Peyer's patch (tissue), 4 donors: ENCODE measurements around the gene NIBAN1. TPM values are rescaled to one million over a fixed set of nuclear protein-coding genes. Genes with fewer than 3 reads are reported as not detected.
"Not testable (repeated sequence)": the region's sequence is repeated elsewhere in the genome, so short reads cannot be mapped to it uniquely, and the experiment has no call there.

Source experiments
- DNase-seq, 3 donors: peaks; one replicate each; pipeline ENCODE4 v3.0.0-alpha.2; 2017 to 2019
- H3K27ac ChIP-seq, 4 donors: fragments of 200-600 bp; sonication (generic); one replicate each; pipeline ENCODE4 v1.5.1; 2016 to 2019
- H3K27me3 ChIP-seq, 2 donors: fragments of 200-600 bp; sonication (generic); one replicate each; pipeline ENCODE4 v1.5.1; 2019
- H3K36me3 ChIP-seq, 3 donors: fragments of 200-600 bp; sonication (generic); one replicate each; pipeline ENCODE4 v1.5.1; 2016 to 2019
- H3K4me1 ChIP-seq, 4 donors: fragments of 200-600 bp; sonication (generic); one replicate each; pipeline ENCODE4 v1.5.1; 2016 to 2019
- H3K4me3 ChIP-seq, 4 donors: fragments of 200-600 bp; sonication (generic); 1 replicate in 3 of 4; 2 replicates in 1 of 4; pipeline ENCODE4 v1.5.1; 2016 to 2019; ENCODE audit warnings: mild to moderate bottlenecking in 1 of 4
- H3K9me3 ChIP-seq, 4 donors: fragments of 200-600 bp; sonication (generic); one replicate each; pipeline ENCODE4 v1.5.1; 2016 to 2019; ENCODE audit warnings: mild to moderate bottlenecking in 1 of 4
- CTCF ChIP-seq, 6 experiments: fragments of 450-650 bp in 4 of 6; fragments of 200-600 bp in 2 of 6; sonication (generic) in 1 of 6; IDR thresholded peaks; one replicate each; pipeline ENCODE4 v1.5.1; 2017 to 2019; ENCODE audit warnings: antibody characterized with exemption in 6 of 6, mild to moderate bottlenecking in 3 of 6, moderate library complexity in 1 of 6
- POLR2A ChIP-seq, 2 donors: fragments of 450-650 bp; IDR thresholded peaks; one replicate each; pipeline ENCODE4 v1.5.1; 2017; ENCODE audit warnings: antibody characterized with exemption in 2 of 2, mild to moderate bottlenecking in 2 of 2, moderate library complexity in 2 of 2
- total RNA-seq, 4 donors: library from RNA; depleted of rRNA; stranded (reverse); fragments of >200 nt; gene quantifications; one replicate each; pipeline ENCODE4 v1.1.0, GENCODE V29; 2016

NIBAN1 gene
- total RNA-seq, 4 donors from 2014 or later: 7.7 to 32.2 (median 9.5) TPM

- TF ChIP-seq POLR2A (IDR thresholded peaks at IDR 0.05): no peak
- no peak for TF ChIP-seq CTCF (IDR thresholded peaks at IDR 0.05)
Measured at GRCh38 chr1:185014941-185015340, 40.6 kb upstream of the NIBAN1 start.

GRCh38 chr1:185010361-185010760 lies 36.1 kb upstream of the NIBAN1 start:
- H3K27ac ChIP-seq: no peak overlapping the region
- H3K36me3 ChIP-seq: no peaks in the 10 kb centered on the region
- H3K4me1 ChIP-seq: no peaks in the 10 kb centered on the region
- no peak for DNase-seq
- H3K9me3 ChIP-seq: no peaks in the 10 kb centered on the region
- TF ChIP-seq CTCF (IDR thresholded peaks at IDR 0.05) (no peak), POLR2A (IDR thresholded peaks at IDR 0.05) (no peak)
- no peak overlapping the region for H3K4me3 ChIP-seq
- H3K27me3 ChIP-seq: no peaks in the 10 kb centered on the region

More at GRCh38 chr1:185014941-185015340, 40.6 kb upstream of the NIBAN1 start:
- H3K27me3 ChIP-seq: no peaks in the 10 kb centered on the region
- no peak for DNase-seq
- H3K9me3 ChIP-seq: no peaks in the 10 kb centered on the region
- H3K4me1 ChIP-seq: no peaks in the 10 kb centered on the region
- no peak overlapping the region for H3K4me3 ChIP-seq
- H3K36me3 ChIP-seq: no peaks in the 10 kb centered on the region
- no peak overlapping the region for H3K27ac ChIP-seq

- no peaks in the 10 kb centered on the region for H3K4me1 ChIP-seq
- no peak overlapping the region for H3K4me3 ChIP-seq
- H3K27me3 ChIP-seq: no peaks in the 10 kb centered on the region
- H3K36me3 ChIP-seq: no peaks in the 10 kb centered on the region
- no peak for DNase-seq
- no peak overlapping the region for H3K27ac ChIP-seq
- no peaks in the 10 kb centered on the region for H3K9me3 ChIP-seq
- no peak for TF ChIP-seq CTCF (IDR thresholded peaks at IDR 0.05)
- TF ChIP-seq POLR2A (IDR thresholded peaks at IDR 0.05): no peak
Measured at GRCh38 chr1:185008838-185009237, 34.5 kb upstream of the NIBAN1 start.

DNA sequence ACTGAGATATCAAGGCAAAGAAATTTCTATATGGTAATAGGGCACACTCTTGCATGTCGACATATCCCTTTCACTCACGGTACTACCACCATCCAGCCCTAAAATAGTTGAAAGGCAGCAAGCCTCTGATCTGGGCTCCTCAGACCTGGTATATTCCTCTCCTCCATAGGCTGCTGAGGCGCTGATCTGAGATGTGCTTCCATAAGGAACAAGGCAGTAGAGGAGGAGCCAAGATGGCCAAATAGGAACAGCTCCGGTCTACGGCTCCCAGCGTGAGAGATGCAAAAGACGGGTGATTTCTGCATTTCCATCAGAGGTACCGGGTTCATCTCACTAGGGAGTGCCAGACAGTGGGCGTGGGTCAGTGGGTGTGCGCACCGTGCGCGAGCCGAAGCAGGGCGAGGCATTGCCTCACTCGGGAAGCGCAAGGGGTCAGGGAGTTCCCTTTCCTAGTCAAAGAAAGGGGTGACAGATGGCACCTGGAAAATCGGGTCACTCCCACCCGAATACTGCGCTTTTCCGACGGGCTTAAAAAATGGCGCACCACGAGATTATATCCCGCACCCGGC lies 27.1 kb upstream of the NIBAN1 start:
- H3K9me3 ChIP-seq, H3K4me3 ChIP-seq, H3K36me3 ChIP-seq, H3K27ac ChIP-seq, H3K4me1 ChIP-seq, DNase-seq, H3K27me3 ChIP-seq: not testable (repeated sequence)

DNA sequence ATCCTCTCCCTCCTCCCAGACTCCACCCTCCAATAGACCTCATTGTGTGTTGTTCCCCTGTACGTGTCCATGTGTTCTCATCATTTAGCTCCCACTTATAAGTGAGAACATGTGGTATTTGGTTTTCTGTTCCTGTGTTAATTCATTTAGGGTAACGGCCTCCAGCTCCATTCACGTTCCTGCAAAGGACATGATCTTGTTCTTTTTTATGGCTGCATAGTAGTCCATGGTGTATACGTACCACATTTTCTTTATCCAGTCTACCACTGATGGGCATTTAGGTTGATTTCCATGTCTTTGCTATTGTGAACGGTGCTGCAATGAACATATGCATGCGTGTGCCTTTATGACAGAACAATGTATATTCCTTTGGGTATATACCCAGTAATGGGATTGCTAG lies 25.7 kb upstream of the NIBAN1 start:
- not testable (repeated sequence) for H3K9me3 ChIP-seq, H3K4me1 ChIP-seq, DNase-seq

DNA sequence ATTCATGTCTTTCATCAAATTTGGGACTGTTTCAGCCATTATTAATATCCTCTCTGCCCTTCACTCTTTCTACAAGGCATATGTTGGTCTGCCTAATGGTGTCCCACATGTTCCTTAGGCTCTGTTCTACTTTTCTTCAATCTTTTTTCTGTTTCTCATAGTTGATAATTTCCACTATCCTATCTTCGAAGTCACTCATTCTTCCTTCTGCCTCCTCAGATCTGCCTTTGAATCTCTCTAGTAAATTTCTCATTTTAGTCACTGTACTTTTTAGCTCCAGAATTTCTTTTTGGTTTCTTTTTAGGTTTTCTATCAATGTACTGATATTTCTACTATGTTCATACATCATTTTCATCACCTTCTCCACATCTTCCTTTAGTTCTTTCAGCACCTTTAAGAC lies 20.0 kb upstream of the NIBAN1 start:
- Histone ChIP-seq H3K4me3 (no peak overlapping the region), H3K36me3 (no peaks in the 10 kb centered on the region), H3K9me3 (no peaks in the 10 kb centered on the region), H3K27ac (no peak overlapping the region), H3K4me1 (no peaks in the 10 kb centered on the region), H3K27me3 (no peaks in the 10 kb centered on the region)
- no peak for DNase-seq
- TF ChIP-seq POLR2A (IDR thresholded peaks at IDR 0.05) (no peak), CTCF (IDR thresholded peaks at IDR 0.05) (no peak)

More for the DNA sequence above, 25.7 kb upstream of the NIBAN1 start:
- H3K36me3 ChIP-seq, H3K27ac ChIP-seq, H3K27me3 ChIP-seq, H3K4me3 ChIP-seq: not testable (repeated sequence)

- Histone ChIP-seq H3K27ac (no peak overlapping the region), H3K36me3 (no peaks in the 10 kb centered on the region), H3K4me3 (no peak overlapping the region), H3K27me3 (no peaks in the 10 kb centered on the region), H3K9me3 (no peaks in the 10 kb centered on the region), H3K4me1 (no peaks in the 10 kb centered on the region)
- no peak for DNase-seq
- TF ChIP-seq POLR2A (IDR thresholded peaks at IDR 0.05) (no peak), CTCF (IDR thresholded peaks at IDR 0.05) (no peak)
Measured at GRCh38 chr1:184992271-184992670, 18.0 kb upstream of the NIBAN1 start.
